Trophoblast cell (in vitro differentiated cells and primary cell): Measurements from ENCODE around the gene CASTOR1.

Source experiments
- DNase-seq, 2 donors: peaks; one replicate each; pipeline ENCODE4 v3.0.0-alpha.2; 2016
- H2AFZ ChIP-seq: 2 replicates; pipeline ENCODE4 v1.6.1; 2013; ENCODE audit warnings: low read length, moderate library complexity, mild to moderate bottlenecking; ENCODE audit not compliant: insufficient read depth, poor library complexity
- H2AK5ac ChIP-seq: 2 replicates; pipeline ENCODE4 v1.6.1; 2013; ENCODE audit warnings: mild to moderate bottlenecking, low read length
- H2BK120ac ChIP-seq: 2 replicates; pipeline ENCODE4 v1.6.1; 2013; ENCODE audit warnings: low read length, mild to moderate bottlenecking, moderate library complexity; ENCODE audit not compliant: insufficient read depth, poor library complexity
- H2BK12ac ChIP-seq: 2 replicates; pipeline ENCODE4 v1.6.1; 2013; ENCODE audit warnings: mild to moderate bottlenecking, low read length, moderate library complexity
- H2BK5ac ChIP-seq: 2 replicates; pipeline ENCODE4 v1.6.1; 2013; ENCODE audit warnings: low read length, low read depth, moderate library complexity, mild to moderate bottlenecking; ENCODE audit not compliant: poor library complexity
- H3K14ac ChIP-seq: 2 replicates; pipeline ENCODE4 v1.6.1; 2013; ENCODE audit warnings: mild to moderate bottlenecking, low read length
- H3K18ac ChIP-seq: 2 replicates; pipeline ENCODE4 v1.6.1; 2013; ENCODE audit warnings: mild to moderate bottlenecking, low read length
- H3K23ac ChIP-seq: 2 replicates; pipeline ENCODE4 v1.6.1; 2013; ENCODE audit warnings: low read length
- H3K27ac ChIP-seq: 2 replicates; pipeline ENCODE4 v1.5.1; 2013; ENCODE audit warnings: low read depth, mild to moderate bottlenecking, inconsistent platforms, low read length, moderate library complexity
- H3K27me3 ChIP-seq: 2 replicates; pipeline ENCODE4 v1.6.1; 2013; ENCODE audit warnings: inconsistent platforms, mild to moderate bottlenecking, low read length, moderate library complexity; ENCODE audit not compliant: insufficient read depth
- H3K36me3 ChIP-seq, 2 experiments: 1 replicate in 1 of 2; 2 replicates in 1 of 2; pipeline ENCODE4 v1.6.1; 2013; ENCODE audit warnings: low read length in 2 of 2, mild to moderate bottlenecking in 2 of 2, moderate library complexity in 1 of 2; ENCODE audit not compliant: insufficient read depth in 2 of 2, control insufficient read depth in 1 of 2
- H3K4ac ChIP-seq: 2 replicates; pipeline ENCODE4 v1.6.1; 2013; ENCODE audit warnings: low read depth, mild to moderate bottlenecking, low read length, moderate library complexity
- H3K4me1 ChIP-seq, 2 experiments: 1 replicate in 1 of 2; 2 replicates in 1 of 2; pipeline ENCODE4 v1.6.1; 2013; ENCODE audit warnings: low read length in 2 of 2, mild to moderate bottlenecking in 2 of 2, moderate library complexity in 1 of 2; ENCODE audit not compliant: insufficient read depth in 2 of 2, control insufficient read depth in 1 of 2
- H3K4me2 ChIP-seq: 2 replicates; pipeline ENCODE4 v1.6.1; 2013; ENCODE audit warnings: inconsistent platforms, mild to moderate bottlenecking, low read length, moderate library complexity
- H3K4me3 ChIP-seq: 2 replicates; pipeline ENCODE4 v1.5.1; 2013; ENCODE audit warnings: mild to moderate bottlenecking, low read depth, low read length, inconsistent platforms
- H3K79me1 ChIP-seq: one replicate; pipeline ENCODE4 v1.6.1; 2013; ENCODE audit warnings: low read length
- H3K79me2 ChIP-seq: 2 replicates; pipeline ENCODE4 v1.6.1; 2013; ENCODE audit warnings: low read length, mild to moderate bottlenecking; ENCODE audit not compliant: control insufficient read depth, insufficient read depth, poor library complexity
- H3K9ac ChIP-seq: 2 replicates; pipeline ENCODE4 v1.6.1; 2013; ENCODE audit warnings: mild to moderate bottlenecking, low read length
- H3K9me3 ChIP-seq: 2 replicates; pipeline ENCODE4 v1.6.1; 2013; ENCODE audit warnings: low read depth, mild to moderate bottlenecking, control low read depth, inconsistent platforms, low read length; ENCODE audit not compliant: insufficient read depth
- H4K12ac ChIP-seq: 2 replicates; pipeline ENCODE4 v1.6.1; 2013; ENCODE audit warnings: low read depth, mild to moderate bottlenecking, low read length, moderate library complexity
- H4K8ac ChIP-seq: 2 replicates; pipeline ENCODE4 v1.6.1; 2013; ENCODE audit warnings: low read depth, mild to moderate bottlenecking, low read length, moderate library complexity
- H4K91ac ChIP-seq: one replicate; pipeline ENCODE4 v1.6.1; 2013; ENCODE audit warnings: low read depth, mild to moderate bottlenecking, low read length, moderate library complexity
- WGBS: extraction: QIAGEN DNeasy Blood & Tissue Kit; methylation state at CpG from one replicate; pipeline ENCODE4 v1.1.7; 2013; ENCODE audit warnings: missing lambda C conversion rate; ENCODE audit not compliant: insufficient read length, insufficient coverage; ENCODE audit errors: extremely low coverage; 5-methylcytosine and 5-hydroxymethylcytosine counted together

The CASTOR1 gene

DNA sequence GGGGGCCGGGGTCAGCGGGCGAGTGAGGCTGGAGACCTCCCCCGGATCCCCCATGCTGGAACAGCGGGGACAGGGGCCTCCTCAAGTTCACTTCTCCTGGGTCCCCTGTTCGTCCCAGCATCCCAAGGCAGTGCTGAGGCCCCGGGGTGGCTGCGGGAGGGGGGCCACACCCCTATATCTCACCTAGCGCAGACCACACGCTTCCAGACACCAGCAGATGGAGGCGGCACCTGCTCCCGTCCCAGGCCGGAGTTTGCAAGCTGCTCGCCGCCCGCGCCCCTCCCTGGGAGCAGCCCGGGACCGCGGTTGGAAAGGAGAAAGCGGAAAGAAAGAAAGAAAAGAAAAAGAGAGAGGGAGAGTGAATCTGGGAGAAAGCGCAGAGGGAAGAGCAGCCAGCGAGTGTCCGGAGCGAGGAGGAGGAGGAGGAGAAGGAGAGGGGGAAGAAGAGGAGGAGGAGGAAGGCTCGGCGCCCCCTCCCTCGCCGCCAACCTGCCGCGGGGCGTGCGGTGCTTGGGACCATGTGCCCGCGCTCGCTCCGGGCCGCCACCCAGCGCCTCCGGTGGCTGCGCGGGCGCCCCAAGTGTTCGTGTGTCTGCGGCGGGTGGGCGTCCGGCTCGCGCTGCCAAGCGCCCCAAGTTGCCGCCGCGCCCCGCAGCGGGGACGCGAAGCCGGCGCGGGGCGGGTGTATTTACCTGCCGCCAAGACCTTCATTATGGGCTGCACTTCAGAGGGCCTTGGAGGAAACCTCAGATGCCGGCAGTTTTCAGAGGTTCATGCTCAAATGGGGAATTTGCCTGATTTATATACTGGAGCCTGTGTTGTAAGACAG is 43.1 kb downstream of the CASTOR1 start, which contains the start of gene LIF:
TSS of gene LIF (minus strand) at position 775 of the 829 bp plus-strand sequence. CDS start at position 711, 64 bp downstream.
- peak within 1 kb of the TSS; percentile 38 for H3K4ac ChIP-seq
- H3K9me3 ChIP-seq: peaks cover 2% of the 10 kb centered on the region
- H2BK120ac ChIP-seq: peak within 1 kb of the TSS; percentile 67
- H4K12ac ChIP-seq: no peak within 1 kb of the TSS
- peak within 1 kb of the TSS; percentile 58 for H3K4me3 ChIP-seq
- no peaks in the 10 kb centered on the region for H3K27me3 ChIP-seq
- peaks cover 18% of the 10 kb centered on the region for H3K79me1 ChIP-seq
- H3K4me2 ChIP-seq: peak within 1 kb of the TSS; percentile 78
- peak within 1 kb of the TSS; percentile 91 for H3K18ac ChIP-seq
- H3K4me1 ChIP-seq: peaks cover 12 to 31% of the 10 kb centered on the region in 2 experiments
- H3K9ac ChIP-seq: no peak within 1 kb of the TSS
- H2AK5ac ChIP-seq: peak within 1 kb of the TSS; percentile 56
- peak within 1 kb of the TSS; percentile 54 for H4K8ac ChIP-seq
- no CpG with 5 or more reads among the region's 64 CpGs for WGBS
- H3K23ac ChIP-seq: no peak within 1 kb of the TSS
- H3K36me3 ChIP-seq: peaks cover 0 to 3% of the 10 kb centered on the region in 2 experiments
- peak within 1 kb of the TSS; percentile 14 for H2AFZ ChIP-seq
- H2BK5ac ChIP-seq: peak within 1 kb of the TSS; percentile 61
- H4K91ac ChIP-seq: peak within 1 kb of the TSS; percentile 96
- DNase-seq: no peak
- peak within 1 kb of the TSS; percentile 46 for H2BK12ac ChIP-seq
- no peaks in the 10 kb centered on the region for H3K79me2 ChIP-seq
- H3K27ac ChIP-seq: no peak within 1 kb of the TSS
- H3K14ac ChIP-seq: peak within 1 kb of the TSS; percentile 71

DNA sequence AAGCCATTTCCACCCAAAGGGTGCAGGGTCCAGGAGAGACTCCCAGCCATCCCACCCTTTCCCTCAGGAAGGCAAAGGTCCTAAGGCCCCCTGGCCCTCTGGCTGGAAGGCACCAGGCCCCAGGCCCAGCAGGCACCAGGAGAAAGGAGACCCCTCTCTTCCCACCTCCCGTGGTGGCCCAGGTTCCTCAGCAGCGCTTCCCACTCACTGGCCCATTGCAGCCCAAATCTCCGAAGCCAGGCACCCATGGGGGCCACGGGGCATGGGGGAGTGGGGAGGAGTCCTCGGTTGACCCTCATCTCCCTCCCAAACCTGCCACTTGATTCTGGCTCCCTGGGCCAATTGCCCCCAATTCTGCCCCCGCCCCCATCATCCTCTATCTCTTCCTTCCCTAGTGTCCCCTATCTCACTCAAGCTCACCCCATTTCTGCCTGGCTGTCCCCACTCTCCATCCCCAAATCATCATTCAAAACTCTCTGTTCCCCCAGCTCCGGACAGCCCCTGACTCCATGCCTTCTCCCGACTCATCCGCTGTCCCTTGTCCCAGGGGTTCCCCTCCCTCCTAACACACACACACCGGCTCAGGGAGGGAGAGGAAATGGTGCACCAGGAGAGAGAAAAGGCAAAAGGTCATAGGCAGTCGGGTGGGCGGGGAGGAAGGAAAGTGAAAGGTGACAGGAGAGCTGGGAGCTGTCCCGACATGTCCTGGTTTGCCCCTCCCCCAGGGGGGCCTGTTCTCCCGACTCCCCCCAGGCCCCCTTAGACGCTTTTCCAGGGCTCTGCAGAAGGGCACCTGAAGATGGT is 43.9 kb downstream of the CASTOR1 start:
- Histone ChIP-seq H4K91ac (peak overlapping the region; percentile 96), H3K14ac (peak overlapping the region; percentile 71), H2BK120ac (peak overlapping the region; percentile 67), H3K18ac (peak overlapping the region; percentile 91), H2BK5ac (peak overlapping the region; percentile 61), H3K23ac (no peak overlapping the region), H3K9ac (no peak overlapping the region), H3K4me3 (no peak overlapping the region), H4K8ac (peak overlapping the region; percentile 54), H3K27ac (no peak overlapping the region), H3K79me2 (no peaks in the 10 kb centered on the region), H2BK12ac (peak overlapping the region; percentile 20), H2AFZ (peak overlapping the region; percentile 14), H3K79me1 (peaks cover 18% of the 10 kb centered on the region), H3K27me3 (no peaks in the 10 kb centered on the region), H3K9me3 (peaks cover 2% of the 10 kb centered on the region), H2AK5ac (peak overlapping the region; percentile 38), H3K36me3 (peaks cover 0 to 3% of the 10 kb centered on the region in 2 experiments), H3K4me1 (peaks cover 12 to 31% of the 10 kb centered on the region in 2 experiments), H3K4ac (peak overlapping the region; percentile 24), H4K12ac (no peak overlapping the region), H3K4me2 (peak overlapping the region; percentile 78)
- no CpG with 5 or more reads among the region's 15 CpGs for whole genome bisulfite sequencing
- DNase-seq: no peak

GRCh38 chr22:30244641-30245040 is 44.7 kb downstream of the CASTOR1 start:
- Histone ChIP-seq H3K4me3 (no peak overlapping the region), H3K27ac (no peak overlapping the region), H2BK5ac (no peak overlapping the region), H3K36me3 (peaks cover 0 to 3% of the 10 kb centered on the region in 2 experiments), H2AK5ac (peak overlapping the region; percentile 27), H3K4me1 (peaks cover 12 to 31% of the 10 kb centered on the region in 2 experiments), H4K8ac (no peak overlapping the region), H3K9me3 (peaks cover 2% of the 10 kb centered on the region), H3K79me1 (peaks cover 18% of the 10 kb centered on the region), H3K18ac (no peak overlapping the region), H3K23ac (no peak overlapping the region), H3K27me3 (no peaks in the 10 kb centered on the region), H3K14ac (no peak overlapping the region), H3K79me2 (no peaks in the 10 kb centered on the region), H2BK120ac (no peak overlapping the region), H3K4ac (no peak overlapping the region), H3K4me2 (no peak overlapping the region), H2BK12ac (no peak overlapping the region), H4K12ac (no peak overlapping the region), H2AFZ (no peak overlapping the region), H3K9ac (no peak overlapping the region), H4K91ac (peak overlapping the region; percentile 96)
- no peak for DNase-seq
- no CpG with 5 or more reads among the region's 5 CpGs for WGBS

- no peak for DNase-seq
- no peak overlapping the region for H3K9ac ChIP-seq
- peaks cover 0 to 3% of the 10 kb centered on the region in 2 experiments for H3K36me3 ChIP-seq
- no peaks in the 10 kb centered on the region for H3K79me2 ChIP-seq
- no peak overlapping the region for H3K27ac ChIP-seq
- H4K12ac ChIP-seq: no peak overlapping the region
- H3K9me3 ChIP-seq: peaks cover 2% of the 10 kb centered on the region
- no peaks in the 10 kb centered on the region for H3K27me3 ChIP-seq
- no peak overlapping the region for H4K8ac ChIP-seq
- H3K79me1 ChIP-seq: peaks cover 18% of the 10 kb centered on the region
- H3K4me1 ChIP-seq: peaks cover 10 to 27% of the 10 kb centered on the region in 2 experiments
- H3K23ac ChIP-seq: no peak overlapping the region
- H2BK5ac ChIP-seq: no peak overlapping the region
- H2AFZ ChIP-seq: no peak overlapping the region
- no peak overlapping the region for H3K18ac ChIP-seq
- H4K91ac ChIP-seq: no peak overlapping the region
- H2BK120ac ChIP-seq: no peak overlapping the region
- H3K4me3 ChIP-seq: peak overlapping the region; percentile 38
- WGBS: no CpG with 5 or more reads among the region's 10 CpGs
- H2AK5ac ChIP-seq: no peak overlapping the region
- H3K4me2 ChIP-seq: no peak overlapping the region
- H2BK12ac ChIP-seq: no peak overlapping the region
- H3K14ac ChIP-seq: no peak overlapping the region
- no peak overlapping the region for H3K4ac ChIP-seq
Observed at GRCh38 chr22:30244066-30244465, 45.2 kb downstream of the CASTOR1 start.
